Esophagus muscularis mucosa (tissue), 4 donors: ENCODE measurements around the gene CAMKV.

Source experiments
- EP300 ChIP-seq: sonication (generic); formaldehyde crosslinking; IDR thresholded peaks from one replicate; pipeline ENCODE4 v1.6.1; 2017; ENCODE audit warnings: antibody characterized with exemption
- POLR2A ChIP-seq: fragments of 450-650 bp; IDR thresholded peaks from one replicate; pipeline ENCODE4 v1.6.1; 2017; ENCODE audit warnings: antibody characterized with exemption, moderate library complexity, mild to moderate bottlenecking, low read depth
- POLR2AphosphoS5 ChIP-seq, 2 donors: sonication (generic); formaldehyde crosslinking; IDR thresholded peaks; one replicate each; pipeline ENCODE4 v1.6.1; 2017; ENCODE audit warnings: antibody characterized with exemption in 2 of 2
- TF ChIP-seq, protein P1 (sequence below), 3 experiments: fragments of 200-600 bp in 2 of 3; fragments of 450-650 bp in 1 of 3; sonication (generic) in 2 of 3; IDR thresholded peaks; one replicate each; pipeline ENCODE4 v1.5.1; 2017 to 2019; ENCODE audit warnings: antibody characterized with exemption in 3 of 3, mild to moderate bottlenecking in 2 of 3, moderate library complexity in 1 of 3

DNA sequence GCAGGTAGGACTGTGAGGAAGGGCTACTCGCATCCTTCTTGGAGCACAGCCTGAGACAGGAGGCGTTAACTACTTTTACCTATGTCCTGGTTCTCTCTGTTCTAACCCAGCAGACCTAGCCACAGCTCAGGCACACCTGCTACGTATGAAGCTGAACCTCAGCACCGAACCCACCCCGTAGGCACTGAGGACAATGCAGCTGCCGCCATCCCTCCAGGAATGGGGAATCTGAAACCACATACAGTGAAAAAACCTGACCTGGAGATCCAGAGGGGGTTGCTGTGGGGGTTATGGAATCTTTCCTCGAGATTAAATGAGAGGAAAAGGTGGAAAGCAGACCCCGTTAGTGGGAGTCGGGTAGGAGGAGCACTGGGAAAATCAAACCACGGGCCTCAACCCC lies 19.6 kb upstream of the CAMKV start:
- TF ChIP-seq EP300: no peak
- TF ChIP-seq POLR2AphosphoS5 (IDR thresholded peaks at IDR 0.05): no peak
- TF ChIP-seq, protein P1, sequence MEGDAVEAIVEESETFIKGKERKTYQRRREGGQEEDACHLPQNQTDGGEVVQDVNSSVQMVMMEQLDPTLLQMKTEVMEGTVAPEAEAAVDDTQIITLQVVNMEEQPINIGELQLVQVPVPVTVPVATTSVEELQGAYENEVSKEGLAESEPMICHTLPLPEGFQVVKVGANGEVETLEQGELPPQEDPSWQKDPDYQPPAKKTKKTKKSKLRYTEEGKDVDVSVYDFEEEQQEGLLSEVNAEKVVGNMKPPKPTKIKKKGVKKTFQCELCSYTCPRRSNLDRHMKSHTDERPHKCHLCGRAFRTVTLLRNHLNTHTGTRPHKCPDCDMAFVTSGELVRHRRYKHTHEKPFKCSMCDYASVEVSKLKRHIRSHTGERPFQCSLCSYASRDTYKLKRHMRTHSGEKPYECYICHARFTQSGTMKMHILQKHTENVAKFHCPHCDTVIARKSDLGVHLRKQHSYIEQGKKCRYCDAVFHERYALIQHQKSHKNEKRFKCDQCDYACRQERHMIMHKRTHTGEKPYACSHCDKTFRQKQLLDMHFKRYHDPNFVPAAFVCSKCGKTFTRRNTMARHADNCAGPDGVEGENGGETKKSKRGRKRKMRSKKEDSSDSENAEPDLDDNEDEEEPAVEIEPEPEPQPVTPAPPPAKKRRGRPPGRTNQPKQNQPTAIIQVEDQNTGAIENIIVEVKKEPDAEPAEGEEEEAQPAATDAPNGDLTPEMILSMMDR (IDR thresholded peaks at IDR 0.05): no peak
- TF ChIP-seq POLR2A: no peak
